ENCODE measurements around the gene KRT5. TPM values are rescaled to one million over a fixed set of nuclear protein-coding genes. Genes with fewer than 3 reads are reported as not detected.

KRT5 gene
- total and polyA plus RNA-seq, 10 of the 15 experiments (the other 5 are each of a cell fraction or from before 2014, with no cell fraction given): 1.6 TPM; not detected in 9

GRCh38 chr12:52502877-52503276 lies 17.3 kb downstream of the KRT5 start:
- H3K9ac ChIP-seq (ENCODE audit: control insufficient read depth, insufficient read depth, low read length): no peak overlapping the region
- ChIA-PET SMC1A (ENCODE audit: uncharacterized antibody, unreplicated experiment) (interaction anchor here (1.1 kb wide), 1 partner anchor 9 kb away, joined by 3 read pairs; no protein-coding TSS in a partner anchor), RAD21 (ENCODE audit: unreplicated experiment) (no interaction called here), CTCF (interaction anchor here (1.1 kb wide), 1 partner anchor 141 kb away, joined by 3 read pairs; no protein-coding TSS in a partner anchor), POLR2A (interaction anchor here (0.7 kb wide), 1 partner anchor 9 kb away, joined by 3 read pairs; no protein-coding TSS in a partner anchor)
- peaks cover 0 to 4% of the 10 kb centered on the region in 2 experiments; a peak in 2 of 4 replicates for H3K27me3 ChIP-seq (replicated peaks in 1 of 2; ENCODE audit: control insufficient read depth in 2 of 2, insufficient read depth in 2 of 2, low read length in 1 of 2)
- H3K36me3 ChIP-seq (ENCODE audit: control insufficient read depth in 2 of 2, insufficient read depth in 2 of 2, low read length in 1 of 2): no peaks in the 10 kb centered on the region
- H3K4me1 ChIP-seq (ENCODE audit: control insufficient read depth, insufficient read depth, low read length): no peaks in the 10 kb centered on the region
- H3K4me2 ChIP-seq (ENCODE audit: control insufficient read depth, insufficient read depth): no peak overlapping the region
- ATAC-seq (no peak), DNase-seq (ENCODE audit: low read depth, low spot score) (no peak), FAIRE-seq (no peak)
- no peak overlapping the region for H3K4me3 ChIP-seq
- no peak overlapping the region for H3K27ac ChIP-seq (ENCODE audit: control insufficient read depth, insufficient read depth)
- TF ChIP-seq HCFC1 (IDR thresholded peaks at IDR 0.05; ENCODE audit: low read length): no peak
- TF ChIP-seq RAD21 (IDR thresholded peaks at IDR 0.05; ENCODE audit: insufficient read depth, low read depth, low read length): no peak
- TF ChIP-seq YY1 (IDR thresholded peaks at IDR 0.05; ENCODE audit: low read depth, low read length): no peak
- TF ChIP-seq EED (IDR thresholded peaks at IDR 0.05; ENCODE audit: low read depth): no peak
- no peak for TF ChIP-seq IKZF1 (conservative IDR thresholded peaks at IDR 0.05)
- TF ChIP-seq GABPA (IDR thresholded peaks at IDR 0.05; ENCODE audit: low read depth): no peak
- TF ChIP-seq IKZF2 (IDR thresholded peaks at IDR 0.05): no peak
- no peak for TF ChIP-seq CBX5 (IDR thresholded peaks at IDR 0.05; ENCODE audit: low read depth)
- TF ChIP-seq PBX3 (IDR thresholded peaks at IDR 0.05; ENCODE audit: insufficient replicate concordance, low read depth, low read length): no peak
- 0% methylated on average over 1 of the region's 1 CpG for WGBS (ENCODE audit: insufficient coverage, insufficient replicate concordance, low lambda C conversion rate, missing lambda C conversion rate)
- in situ Hi-C loops (cut with MboI): no loop called here
- no peaks in the 10 kb centered on the region for H4K20me1 ChIP-seq (ENCODE audit: control insufficient read depth, insufficient read depth)
- H2AFZ ChIP-seq (ENCODE audit: control insufficient read depth, low read depth, low read length): no peak overlapping the region
- no peaks in the 10 kb centered on the region for H3K9me3 ChIP-seq (replicated peaks; ENCODE audit: control insufficient read depth, insufficient read depth, low read length)
- H3K79me2 ChIP-seq (ENCODE audit: control insufficient read depth, insufficient read depth, low read length): no peaks in the 10 kb centered on the region
- intact Hi-C loops (cut with micrococcal nuclease; ENCODE audit: unreplicated experiment): loop anchor here (10.0 kb wide), 1 partner anchor 128 kb away; no protein-coding TSS in a partner anchor
- BruUV-seq (replicated peaks): no TSS peak

Measured in GM12878 (cell line).